Measurements from ENCODE around the gene SLC8B1. TPM values are rescaled to one million over a fixed set of nuclear protein-coding genes. Genes with fewer than 3 reads are reported as not detected.

Gene SLC8B1
- total RNA-seq, 2 experiments from 2014 or later, result 85.3 to 92.7 TPM

- Mint-ChIP-seq H3K4me1 (ENCODE audit: low read depth) (no peaks in the 10 kb centered on the region), H3K9me3 (no peaks in the 10 kb centered on the region), H3K27me3 (no peaks in the 10 kb centered on the region), H3K36me3 (ENCODE audit: low read depth) (peaks cover 64% of the 10 kb centered on the region), H3K27ac (no peak overlapping the region), H3K4me3 (no peak overlapping the region)
- Histone ChIP-seq H3K4me1 (ENCODE audit: insufficient read depth, low read length) (no peaks in the 10 kb centered on the region), H3K27ac (ENCODE audit: low read depth in 1 of 2, low read length in 2 of 2) (no peak overlapping the region), H3K9me3 (ENCODE audit: control insufficient read depth in 1 of 2, insufficient read depth in 1 of 2, low read length in 2 of 2) (no peaks in the 10 kb centered on the region), H3K27me3 (ENCODE audit: control insufficient read depth in 1 of 2, insufficient read depth in 2 of 2, low read length in 2 of 2) (no peaks in the 10 kb centered on the region), H3K4me3 (ENCODE audit: low read length) (no peak overlapping the region), H3K36me3 (ENCODE audit: insufficient read depth, low read length) (peaks cover 62% of the 10 kb centered on the region)
- ATAC-seq (ENCODE audit: poor library complexity) (no peak), DNase-seq (no peak)
- POLR2A ChIA-PET, result no interaction called here
- TF ChIP-seq CTCF (IDR thresholded peaks at IDR 0.05), result no peak
- CTCF ChIA-PET, result no interaction called here
- intact Hi-C loops (cut with DNase I, micrococcal nuclease), result no loop called here
These were observed 38.2 kb downstream of the SLC8B1 start for GRCh38 chr12:113296557-113297213.

GRCh38 chr12:113295886-113296556 is 38.9 kb downstream of the SLC8B1 start:
- no peak overlapping the region for H3K4me3 Mint-ChIP-seq
- no peak for DNase-seq
- intact Hi-C loops (cut with DNase I, micrococcal nuclease), result no loop called here
- no peaks in the 10 kb centered on the region for H3K4me1 ChIP-seq (ENCODE audit: insufficient read depth, low read length)
- no peaks in the 10 kb centered on the region for H3K27me3 ChIP-seq (ENCODE audit: control insufficient read depth in 1 of 2, insufficient read depth in 2 of 2, low read length in 2 of 2)
- H3K27ac ChIP-seq (ENCODE audit: low read depth in 1 of 2, low read length in 2 of 2), result no peak overlapping the region
- H3K36me3 ChIP-seq (ENCODE audit: insufficient read depth, low read length), result peaks cover 62% of the 10 kb centered on the region
- no peaks in the 10 kb centered on the region for H3K27me3 Mint-ChIP-seq
- peaks cover 69% of the 10 kb centered on the region for H3K36me3 Mint-ChIP-seq (ENCODE audit: low read depth)
- H3K4me3 ChIP-seq (ENCODE audit: low read length), result no peak overlapping the region
- no peak for ATAC-seq (ENCODE audit: poor library complexity)
- no peaks in the 10 kb centered on the region for H3K4me1 Mint-ChIP-seq (ENCODE audit: low read depth)
- ChIA-PET POLR2A (no interaction called here), CTCF (no interaction called here)
- no peaks in the 10 kb centered on the region for H3K9me3 ChIP-seq (ENCODE audit: control insufficient read depth in 1 of 2, insufficient read depth in 1 of 2, low read length in 2 of 2)
- H3K9me3 Mint-ChIP-seq, result no peaks in the 10 kb centered on the region
- H3K27ac Mint-ChIP-seq, result no peak overlapping the region
- TF ChIP-seq CTCF (IDR thresholded peaks at IDR 0.05), result no peak

GRCh38 chr12:113293100-113293499 is 41.8 kb downstream of the SLC8B1 start:
- H3K27me3 ChIP-seq (ENCODE audit: control insufficient read depth in 1 of 2, insufficient read depth in 2 of 2, low read length in 2 of 2), result no peaks in the 10 kb centered on the region
- Mint-ChIP-seq H3K9me3 (no peaks in the 10 kb centered on the region), H3K4me3 (no peak overlapping the region), H3K27me3 (no peaks in the 10 kb centered on the region), H3K4me1 (ENCODE audit: low read depth) (no peaks in the 10 kb centered on the region), H3K36me3 (ENCODE audit: low read depth) (peaks cover 76% of the 10 kb centered on the region), H3K27ac (no peak overlapping the region)
- POLR2A ChIA-PET, result no interaction called here
- H3K27ac ChIP-seq (ENCODE audit: low read depth in 1 of 2, low read length in 2 of 2), result no peak overlapping the region
- CTCF ChIA-PET, result no interaction called here
- no peak overlapping the region for H3K4me3 ChIP-seq (ENCODE audit: low read length)
- no peak for TF ChIP-seq CTCF (IDR thresholded peaks at IDR 0.05)
- DNase-seq (no peak), ATAC-seq (ENCODE audit: poor library complexity) (no peak)
- intact Hi-C loops (cut with DNase I, micrococcal nuclease), result no loop called here
- peaks cover 61% of the 10 kb centered on the region for H3K36me3 ChIP-seq (ENCODE audit: insufficient read depth, low read length)
- no peaks in the 10 kb centered on the region for H3K4me1 ChIP-seq (ENCODE audit: insufficient read depth, low read length)
- no peaks in the 10 kb centered on the region for H3K9me3 ChIP-seq (ENCODE audit: control insufficient read depth in 1 of 2, insufficient read depth in 1 of 2, low read length in 2 of 2)
